ENCODE results near the gene RGS3. TPM values are rescaled to one million over a fixed set of nuclear protein-coding genes. Genes with fewer than 3 reads are reported as not detected.
A peak's percentile ranks its signal among the peaks of the same experiment; 100 is the strongest.

RGS3 gene
- total and polyA plus RNA-seq, 10 of the 15 experiments (the other 5 are each of a cell fraction or from before 2014, with no cell fraction given), result 2.9 to 138 (median 28.8) TPM

- ChIA-PET SMC1A (ENCODE audit: uncharacterized antibody, unreplicated experiment) (interaction anchor here (0.9 to 12.4 kb wide), 4 partner anchors 8 to 136 kb away, joined by 3 to 323 read pairs (median 66); no protein-coding TSS in a partner anchor), RAD21 (ENCODE audit: unreplicated experiment) (interaction anchor here (1.5 to 11.4 kb wide), 3 partner anchors 67 to 139 kb away, joined by 4 to 290 read pairs (median 74); no protein-coding TSS in a partner anchor), CTCF (interaction anchor here (1.3 to 18.0 kb wide), 5 partner anchors 20 to 364 kb away, joined by 3 to 565 read pairs (median 199); partner anchors contain the start of genes FKBP15 and SLC31A1), POLR2A (no interaction called here)
- no peaks in the 10 kb centered on the region for H3K9me3 ChIP-seq (replicated peaks; ENCODE audit: control insufficient read depth, insufficient read depth, low read length)
- intact Hi-C loops (cut with micrococcal nuclease; ENCODE audit: unreplicated experiment) (no loop called here), in situ Hi-C loops (cut with MboI) (no loop called here)
- no peak overlapping the region for H3K9ac ChIP-seq (ENCODE audit: control insufficient read depth, insufficient read depth, low read length)
- H3K4me2 ChIP-seq (ENCODE audit: control insufficient read depth, insufficient read depth), result no peak overlapping the region
- no peak for DNase-seq (ENCODE audit: low read depth, low spot score)
- TF ChIP-seq BHLHE40 (IDR thresholded peaks at IDR 0.05; ENCODE audit: borderline replicate concordance in 1 of 2, low read depth in 2 of 2, low read length in 1 of 2), result no peak
- no peak for TF ChIP-seq MAX (IDR thresholded peaks at IDR 0.05; ENCODE audit: low read depth, low read length)
- TF ChIP-seq SRF (IDR thresholded peaks at IDR 0.05; ENCODE audit: low read depth in 2 of 2, low read length in 2 of 2), result no peak
- TF ChIP-seq SMARCA5 (IDR thresholded peaks at IDR 0.05), result no peak
- no peak for TF ChIP-seq CREM (IDR thresholded peaks at IDR 0.05; ENCODE audit: low read depth)
- TF ChIP-seq POLR2AphosphoS2 (IDR thresholded peaks at IDR 0.05; ENCODE audit: low read depth, low read length), result no peak
- no peak for TF ChIP-seq RBBP5 (conservative IDR thresholded peaks at IDR 0.05)
- no peak for TF ChIP-seq SREBF1 (IDR thresholded peaks at IDR 0.05; ENCODE audit: low read length)
- no peak for TF ChIP-seq CEBPB (IDR thresholded peaks at IDR 0.05; ENCODE audit: borderline replicate concordance in 1 of 2, low read depth in 2 of 2, low read length in 2 of 2)
- no peak for TF ChIP-seq POLR2A (IDR thresholded peaks at IDR 0.05; ENCODE audit: low read depth, low read length)
- 98% methylated on average over 4 of the region's 4 CpGs for WGBS (ENCODE audit: insufficient coverage, insufficient replicate concordance, low lambda C conversion rate, missing lambda C conversion rate)
- H4K20me1 ChIP-seq (ENCODE audit: control insufficient read depth, insufficient read depth), result no peaks in the 10 kb centered on the region; the same call in 1 of the 2 replicates
- H3K27ac ChIP-seq (ENCODE audit: control insufficient read depth, insufficient read depth), result no peak overlapping the region
- H2AFZ ChIP-seq (ENCODE audit: control insufficient read depth, low read depth, low read length), result no peak overlapping the region
- no peak for FAIRE-seq
- no peak for ATAC-seq
- peaks cover 35% of the 10 kb centered on the region for H3K4me1 ChIP-seq (ENCODE audit: control insufficient read depth, insufficient read depth, low read length)
- no peak overlapping the region for H3K4me3 ChIP-seq
- BruUV-seq (replicated peaks), result TSS peak; percentile 28
- H3K36me3 ChIP-seq (ENCODE audit: control insufficient read depth in 2 of 2, insufficient read depth in 2 of 2, low read length in 1 of 2), result peaks cover 23 to 32% of the 10 kb centered on the region in 2 experiments
- no peaks in the 10 kb centered on the region for H3K27me3 ChIP-seq (replicated peaks in 1 of 2; ENCODE audit: control insufficient read depth in 2 of 2, insufficient read depth in 2 of 2, low read length in 1 of 2)
- peaks cover 25% of the 10 kb centered on the region for H3K79me2 ChIP-seq (ENCODE audit: control insufficient read depth, insufficient read depth, low read length)
Measured at GRCh38 chr9:113585085-113585442, 121.5 kb downstream of the RGS3 start.

All from GM12878 (cell line).